Ascending aorta (tissue), 2 donors: ENCODE data around the gene TYRO3. TPM values are rescaled to one million over a fixed set of nuclear protein-coding genes. Genes with fewer than 3 reads are reported as not detected.
"Not testable (repeated sequence)": the region's sequence is repeated elsewhere in the genome, so short reads cannot be mapped to it uniquely, and the experiment has no call there.

Experiments used
- DNase-seq, 2 donors: peaks; one replicate each; pipeline ENCODE4 v3.0.0-alpha.2; 2019; ENCODE audit warnings: low spot score in 2 of 2
- H3K27ac ChIP-seq, 2 donors: fragments of 200-600 bp; sonication (generic); one replicate each; pipeline ENCODE4 v1.5.1; 2016 to 2017; ENCODE audit warnings: mild to moderate bottlenecking in 1 of 2
- H3K27me3 ChIP-seq: fragments of 200-600 bp; sonication (generic); one replicate; pipeline ENCODE4 v1.5.1; 2017
- H3K36me3 ChIP-seq, 2 donors: fragments of 200-600 bp; sonication (generic); one replicate each; pipeline ENCODE4 v1.5.1; 2016
- H3K4me1 ChIP-seq, 2 donors: fragments of 200-600 bp; sonication (generic); one replicate each; pipeline ENCODE4 v1.5.1; 2016 to 2017; ENCODE audit warnings: mild to moderate bottlenecking in 1 of 2
- H3K4me3 ChIP-seq, 2 donors: fragments of 200-600 bp; sonication (generic); one replicate each; pipeline ENCODE4 v1.5.1; 2016 to 2017; ENCODE audit warnings: mild to moderate bottlenecking in 1 of 2
- H3K9me3 ChIP-seq, 2 donors: fragments of 200-600 bp; sonication (generic); one replicate each; pipeline ENCODE4 v1.5.1; 2016
- intact Hi-C: fragments of 100-400 bp; cut with DNase I; formaldehyde crosslinking; loops from one replicate; pipeline ENCODE4 v1.15.1; 2023
- total RNA-seq: library from RNA; depleted of rRNA; stranded (reverse); fragments of >200 nt; gene quantifications from one replicate; pipeline ENCODE4 v1.1.0, GENCODE V29; 2016
- TF ChIP-seq, protein P1 (sequence below), 3 experiments: fragments of 200-600 bp in 2 of 3; fragments of 450-650 bp in 1 of 3; sonication (generic) in 2 of 3; IDR thresholded peaks; one replicate each; pipeline ENCODE4 v1.5.1; 2016 to 2019; ENCODE audit warnings: antibody characterized with exemption in 3 of 3, mild to moderate bottlenecking in 1 of 3, moderate library complexity in 1 of 3

Gene TYRO3
- total RNA-seq, 1 donor from 2014 or later = 7.0 TPM

DNA sequence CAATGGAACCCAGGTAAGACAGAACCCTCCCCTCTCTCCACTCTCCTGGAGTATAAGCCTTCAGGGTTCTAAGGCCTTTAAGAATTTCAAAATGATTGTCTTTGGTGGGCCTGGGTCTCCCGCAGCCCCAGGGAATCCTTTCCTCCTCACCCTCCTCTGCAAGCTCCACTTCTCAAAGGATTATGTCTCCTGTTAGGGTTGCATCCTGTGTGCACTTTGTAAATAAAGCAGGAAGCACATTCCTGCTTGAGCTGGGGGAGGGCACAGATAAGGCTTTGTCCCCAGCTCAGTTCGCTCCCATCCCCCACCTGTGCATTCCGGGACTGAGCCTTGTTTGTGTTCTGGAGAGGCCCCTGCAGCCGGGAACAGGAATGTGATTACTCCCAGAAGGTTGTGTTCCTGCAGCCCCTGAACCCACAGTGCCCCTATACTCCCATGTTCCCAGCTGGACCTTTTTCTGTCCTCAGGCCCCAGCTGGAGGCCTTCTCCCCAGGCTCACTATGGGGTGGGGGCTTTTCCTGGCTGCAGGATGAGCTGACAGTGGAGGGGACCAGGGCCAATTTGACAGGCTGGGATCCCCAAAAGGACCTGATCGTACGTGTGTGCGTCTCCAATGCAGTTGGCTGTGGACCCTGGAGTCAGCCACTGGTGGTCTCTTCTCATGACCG lies 9.5 kb downstream of the TYRO3 start:
- Histone ChIP-seq H3K9me3 (no peaks in the 10 kb centered on the region), H3K4me3 (no peak overlapping the region), H3K36me3 (no peaks in the 10 kb centered on the region), H3K27ac (no peak overlapping the region), H3K27me3 (no peaks in the 10 kb centered on the region), H3K4me1 (no peaks in the 10 kb centered on the region)
- intact Hi-C loops = no loop called here
- DNase-seq = no peak
- TF ChIP-seq, protein P1, sequence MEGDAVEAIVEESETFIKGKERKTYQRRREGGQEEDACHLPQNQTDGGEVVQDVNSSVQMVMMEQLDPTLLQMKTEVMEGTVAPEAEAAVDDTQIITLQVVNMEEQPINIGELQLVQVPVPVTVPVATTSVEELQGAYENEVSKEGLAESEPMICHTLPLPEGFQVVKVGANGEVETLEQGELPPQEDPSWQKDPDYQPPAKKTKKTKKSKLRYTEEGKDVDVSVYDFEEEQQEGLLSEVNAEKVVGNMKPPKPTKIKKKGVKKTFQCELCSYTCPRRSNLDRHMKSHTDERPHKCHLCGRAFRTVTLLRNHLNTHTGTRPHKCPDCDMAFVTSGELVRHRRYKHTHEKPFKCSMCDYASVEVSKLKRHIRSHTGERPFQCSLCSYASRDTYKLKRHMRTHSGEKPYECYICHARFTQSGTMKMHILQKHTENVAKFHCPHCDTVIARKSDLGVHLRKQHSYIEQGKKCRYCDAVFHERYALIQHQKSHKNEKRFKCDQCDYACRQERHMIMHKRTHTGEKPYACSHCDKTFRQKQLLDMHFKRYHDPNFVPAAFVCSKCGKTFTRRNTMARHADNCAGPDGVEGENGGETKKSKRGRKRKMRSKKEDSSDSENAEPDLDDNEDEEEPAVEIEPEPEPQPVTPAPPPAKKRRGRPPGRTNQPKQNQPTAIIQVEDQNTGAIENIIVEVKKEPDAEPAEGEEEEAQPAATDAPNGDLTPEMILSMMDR (IDR thresholded peaks at IDR 0.05) = no peak

GRCh38 chr15:41569232-41569631 lies 10.2 kb downstream of the TYRO3 start:
- H3K9me3 ChIP-seq, DNase-seq, H3K27ac ChIP-seq, H3K4me3 ChIP-seq, H3K36me3 ChIP-seq, H3K27me3 ChIP-seq, H3K4me1 ChIP-seq, intact Hi-C loops: not testable (repeated sequence)

- no peak overlapping the region for H3K4me3 ChIP-seq
- no peaks in the 10 kb centered on the region for H3K36me3 ChIP-seq
- no peak for DNase-seq
- no peaks in the 10 kb centered on the region for H3K9me3 ChIP-seq
- H3K27ac ChIP-seq = no peak overlapping the region
- H3K4me1 ChIP-seq = no peaks in the 10 kb centered on the region
- H3K27me3 ChIP-seq = no peaks in the 10 kb centered on the region
- intact Hi-C loops = no loop called here
- TF ChIP-seq, protein P1 (IDR thresholded peaks at IDR 0.05) = no peak
Observed at GRCh38 chr15:41570764-41571163, 11.8 kb downstream of the TYRO3 start.

- no peak for DNase-seq
Observed at GRCh38 chr15:41571948-41572347, 12.9 kb downstream of the TYRO3 start.

DNA sequence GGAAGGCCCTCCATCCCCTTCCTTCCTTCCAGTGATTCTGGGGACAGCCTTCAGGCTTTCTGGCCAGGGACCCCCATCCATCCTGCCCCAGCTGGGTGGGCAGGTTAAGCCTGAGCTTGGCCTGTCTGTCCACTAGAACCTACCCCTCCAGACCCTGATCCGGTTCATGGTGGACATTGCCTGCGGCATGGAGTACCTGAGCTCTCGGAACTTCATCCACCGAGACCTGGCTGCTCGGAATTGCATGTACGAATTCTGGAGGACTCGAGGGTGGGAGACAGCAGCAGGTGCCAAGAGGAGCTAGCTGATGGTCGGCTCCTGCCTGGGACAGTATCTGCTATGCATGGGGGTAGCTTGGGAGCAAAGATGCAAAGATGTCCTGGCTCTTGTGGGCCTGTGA lies 13.9 kb downstream of the TYRO3 start:
- Histone ChIP-seq H3K27ac (no peak overlapping the region), H3K9me3 (no peaks in the 10 kb centered on the region), H3K27me3 (no peaks in the 10 kb centered on the region), H3K36me3 (no peaks in the 10 kb centered on the region), H3K4me3 (no peak overlapping the region), H3K4me1 (no peaks in the 10 kb centered on the region)
- no peak for DNase-seq
- intact Hi-C loops = no loop called here
- TF ChIP-seq, protein P1 (IDR thresholded peaks at IDR 0.05) = no peak

More at GRCh38 chr15:41571948-41572347, 12.9 kb downstream of the TYRO3 start:
- no peaks in the 10 kb centered on the region for H3K36me3 ChIP-seq
- H3K27me3 ChIP-seq = no peaks in the 10 kb centered on the region
- H3K4me3 ChIP-seq = no peak overlapping the region
- TF ChIP-seq, protein P1 (IDR thresholded peaks at IDR 0.05) = no peak
- no peaks in the 10 kb centered on the region for H3K4me1 ChIP-seq
- intact Hi-C loops = no loop called here
- H3K27ac ChIP-seq = no peak overlapping the region
- no peaks in the 10 kb centered on the region for H3K9me3 ChIP-seq

GRCh38 chr15:41573396-41573795 lies 14.4 kb downstream of the TYRO3 start:
- no peaks in the 10 kb centered on the region for H3K4me1 ChIP-seq
- TF ChIP-seq, protein P1 (IDR thresholded peaks at IDR 0.05) = no peak
- H3K27me3 ChIP-seq = no peaks in the 10 kb centered on the region
- no peaks in the 10 kb centered on the region for H3K9me3 ChIP-seq
- intact Hi-C loops = no loop called here
- DNase-seq = no peak
- no peak overlapping the region for H3K4me3 ChIP-seq
- no peaks in the 10 kb centered on the region for H3K36me3 ChIP-seq
- no peak overlapping the region for H3K27ac ChIP-seq
